GM18517 (cell line): ENCODE data around the gene MYO7B.
"Not testable (repeated sequence)": the region's sequence is repeated elsewhere in the genome, so short reads cannot be mapped to it uniquely, and the experiment has no call there.

Experiments
- ATAC-seq: cut with Tn5 transposase; IDR thresholded peaks from one replicate; pipeline ENCODE4 v1.9.1; 2021; ENCODE audit warnings: mild to moderate bottlenecking, moderate library complexity; ENCODE audit not compliant: unreplicated experiment

Gene MYO7B

DNA sequence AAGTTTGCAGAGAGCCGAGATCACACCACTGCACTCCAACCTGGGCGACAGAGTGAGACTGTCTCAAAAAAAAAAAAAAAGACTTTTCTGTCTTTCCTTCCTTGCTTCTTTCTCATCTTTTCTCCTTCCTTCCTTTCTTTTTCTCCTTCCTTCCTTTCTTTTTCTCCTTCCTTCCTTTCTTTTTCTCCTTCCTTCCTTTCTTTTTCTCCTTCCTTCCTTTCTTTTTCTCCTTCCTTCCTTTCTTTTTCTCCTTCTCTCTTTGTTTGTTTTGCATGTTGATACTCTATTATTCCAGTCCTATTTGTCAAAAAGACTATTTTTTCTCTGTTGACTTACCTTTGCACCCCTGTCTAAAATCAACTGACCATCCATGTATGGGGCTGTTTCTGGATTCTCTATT lies 36.9 kb downstream of the MYO7B start:
- not testable (repeated sequence) for ATAC-seq

GRCh38 chr2:127572841-127573240 lies 37.4 kb downstream of the MYO7B start:
- ATAC-seq: no peak

DNA sequence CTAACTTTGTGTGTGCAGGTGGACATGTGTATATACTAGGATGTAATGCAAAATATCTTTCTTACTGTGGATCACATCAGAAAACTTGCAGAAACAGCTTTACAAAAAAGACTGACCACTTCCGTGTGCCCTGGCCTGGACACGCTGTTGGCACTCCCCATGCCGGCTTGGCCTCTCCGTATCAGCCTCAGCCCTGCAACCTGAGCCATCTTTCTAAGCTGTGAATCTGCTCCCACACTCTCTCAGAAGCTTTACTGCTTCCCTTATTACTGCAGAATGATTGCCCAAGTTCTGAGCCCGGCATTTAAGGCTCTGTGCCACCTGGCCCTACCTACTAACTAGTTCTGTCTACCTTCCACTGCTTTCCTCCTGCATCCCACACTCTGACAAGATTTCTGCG lies 37.8 kb downstream of the MYO7B start:
- no peak for ATAC-seq

GRCh38 chr2:127573771-127574170 lies 38.3 kb downstream of the MYO7B start:
- no peak for ATAC-seq

- ATAC-seq: no peak
Observed at GRCh38 chr2:127574656-127575055, 39.2 kb downstream of the MYO7B start.

DNA sequence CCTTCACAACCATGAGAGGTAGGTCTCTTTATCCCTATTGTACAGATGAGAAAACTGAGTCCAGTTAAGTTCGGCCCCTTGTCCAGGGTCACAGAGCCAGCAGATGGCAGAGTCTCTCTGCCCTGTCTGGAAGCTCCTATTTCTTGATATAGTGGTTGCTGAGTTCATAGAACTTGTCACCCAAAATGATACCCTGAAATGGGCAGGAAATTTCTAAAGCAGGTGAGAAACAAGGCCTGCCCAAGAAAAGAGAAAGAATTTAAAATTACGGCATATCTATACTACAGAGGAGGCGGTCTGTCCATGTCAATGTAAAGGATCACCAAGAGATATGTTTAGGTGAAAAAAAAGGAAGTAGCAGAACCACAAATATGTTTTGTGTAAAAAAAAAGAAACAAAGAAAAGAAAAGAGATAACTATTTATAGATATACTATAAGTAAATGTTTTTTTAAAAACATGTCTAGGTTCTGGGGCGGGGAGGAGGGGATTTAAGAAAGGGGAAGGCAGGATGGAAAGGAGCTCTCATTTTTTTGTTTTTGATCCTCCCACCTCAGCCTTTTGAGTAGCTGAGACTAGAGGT lies 39.8 kb downstream of the MYO7B start:
- no peak for ATAC-seq

GRCh38 chr2:127575941-127576432 lies 40.5 kb downstream of the MYO7B start:
- no peak for ATAC-seq

DNA sequence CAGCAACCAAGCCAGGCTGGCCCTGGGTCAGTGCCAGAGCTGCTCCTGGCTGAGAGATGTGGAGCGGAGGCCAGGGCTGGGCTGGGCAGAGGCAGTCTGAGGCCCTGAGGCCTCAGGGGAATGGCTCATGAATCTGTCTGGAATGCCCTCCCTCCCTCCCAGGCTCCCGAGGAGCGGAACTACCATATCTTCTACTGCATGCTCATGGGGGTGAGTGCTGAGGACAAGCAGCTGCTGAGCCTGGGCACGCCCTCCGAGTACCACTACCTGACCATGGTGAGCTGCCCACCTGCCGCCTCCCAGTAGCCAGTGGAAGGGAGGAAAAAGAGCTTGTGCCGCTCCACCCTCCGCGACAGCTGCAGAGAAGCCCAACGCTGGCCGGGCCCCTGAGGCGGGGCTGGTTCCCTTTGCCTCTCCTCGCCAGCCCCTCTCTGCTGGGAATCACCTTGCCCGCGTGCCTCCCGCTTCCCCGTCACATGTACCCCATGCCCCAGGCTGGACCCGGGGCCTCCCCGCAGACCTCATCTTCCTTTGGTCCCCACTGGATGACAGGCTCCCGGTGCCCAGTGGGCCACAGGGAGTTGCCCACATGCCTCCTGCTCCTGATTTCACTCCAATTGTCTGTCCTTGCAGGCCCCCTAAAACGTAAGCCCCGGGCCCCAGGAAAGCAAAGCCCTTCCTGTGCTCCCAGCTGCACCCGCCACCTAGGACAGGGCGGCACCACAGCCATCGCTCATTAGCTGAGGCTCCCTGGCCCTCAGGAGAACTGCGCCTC lies 41.1 kb downstream of the MYO7B start:
- no peak for ATAC-seq

DNA sequence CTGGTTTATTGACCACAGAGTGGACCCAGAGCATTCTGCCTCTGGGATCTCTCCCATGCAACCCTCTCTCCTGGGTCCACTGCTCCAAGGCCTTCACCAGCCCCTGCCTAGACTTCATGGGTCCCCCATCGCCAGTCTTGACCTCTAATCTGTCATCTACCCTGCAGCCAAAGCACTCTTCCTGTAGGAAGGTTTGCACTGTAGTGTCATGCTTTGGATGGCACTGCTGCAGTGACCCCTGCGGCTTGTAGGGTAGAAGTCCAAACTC lies 41.7 kb downstream of the MYO7B start:
- no peak for ATAC-seq

GRCh38 chr2:127577503-127577902 lies 42.0 kb downstream of the MYO7B start:
- no peak for ATAC-seq

GRCh38 chr2:127577973-127578372 lies 42.5 kb downstream of the MYO7B start:
- ATAC-seq: no peak

DNA sequence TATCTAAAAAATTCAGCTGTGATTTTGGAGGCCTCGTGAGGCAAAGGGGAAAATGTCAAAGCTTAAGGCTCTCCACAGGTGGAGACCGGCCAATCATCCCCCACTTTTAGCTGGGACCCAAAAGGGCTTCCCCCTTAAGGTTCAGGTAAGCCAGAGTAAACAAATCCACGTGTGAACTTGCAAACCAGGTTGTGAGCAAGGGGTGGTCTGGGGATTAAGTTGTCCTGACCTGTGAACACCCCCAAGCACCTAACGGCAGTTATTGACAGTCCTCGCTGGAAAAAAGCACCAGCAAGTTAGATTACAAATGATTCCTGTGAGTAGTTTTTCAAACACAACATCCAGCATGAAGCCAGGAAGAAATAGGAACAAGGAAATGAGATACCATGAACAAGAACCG lies 42.9 kb downstream of the MYO7B start:
- ATAC-seq: no peak

DNA sequence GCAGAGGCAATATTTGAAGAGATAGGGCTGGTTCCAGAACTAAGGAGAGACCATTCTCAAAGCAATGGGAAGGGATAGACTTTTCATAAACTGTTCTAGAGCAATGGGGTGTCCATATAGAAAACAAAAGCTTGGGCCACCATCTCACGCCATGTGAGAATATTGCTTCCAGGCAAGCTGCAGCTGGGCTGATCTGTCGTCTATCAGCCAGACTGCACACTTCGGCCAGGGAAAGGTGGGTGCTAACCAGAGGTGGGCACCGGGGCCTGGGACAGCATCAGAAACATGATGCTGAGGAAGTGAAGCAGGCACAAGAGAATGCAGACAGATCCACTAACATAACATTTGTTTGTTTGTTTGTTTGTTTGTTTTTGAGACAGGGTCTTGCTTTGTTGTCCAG lies 43.7 kb downstream of the MYO7B start:
- no peak for ATAC-seq

GRCh38 chr2:127580167-127581049 lies 44.9 kb downstream of the MYO7B start:
- no peak for ATAC-seq

GRCh38 chr2:127581050-127581345 lies 45.5 kb downstream of the MYO7B start:
- no peak for ATAC-seq

GRCh38 chr2:127581516-127582490 lies 46.3 kb downstream of the MYO7B start:
- ATAC-seq: no peak

- no peak for ATAC-seq
Observed at GRCh38 chr2:127582863-127583861, 47.7 kb downstream of the MYO7B start.

DNA sequence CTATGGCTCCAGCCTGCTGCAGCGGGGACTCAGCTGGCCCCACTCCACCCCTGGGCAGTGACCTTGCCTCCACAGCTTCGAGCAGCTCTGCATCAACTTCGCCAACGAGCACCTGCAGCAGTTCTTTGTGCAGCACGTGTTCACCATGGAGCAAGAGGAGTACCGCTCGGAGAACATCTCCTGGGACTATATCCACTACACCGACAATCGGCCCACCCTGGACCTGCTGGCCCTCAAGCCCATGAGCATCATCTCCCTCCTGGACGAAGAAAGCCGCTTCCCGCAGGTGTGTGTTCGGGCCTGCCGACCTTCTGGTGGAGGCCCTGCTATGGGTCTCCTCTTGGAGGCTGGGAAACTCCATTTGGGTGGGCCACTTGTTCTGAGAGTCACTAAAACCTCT lies 48.6 kb downstream of the MYO7B start:
- ATAC-seq: no peak

GRCh38 chr2:127584516-127585033 lies 49.1 kb downstream of the MYO7B start:
- ATAC-seq: no peak
